Psoas muscle (tissue), 8 donors: Measurements from ENCODE around the gene LRP1B. TPM values are rescaled to one million over a fixed set of nuclear protein-coding genes. Genes with fewer than 3 reads are reported as not detected.

Experiments
- ATAC-seq, 4 donors: fragments of 200-7000 bp; cut with Tn5 transposase; one replicate each; pipeline ENCODE4 v1.9.1; 2020; ENCODE audit warnings: moderate library complexity in 3 of 4, mild to moderate bottlenecking in 2 of 4
- DNase-seq, 2 donors: peaks; one replicate each; pipeline ENCODE4 v3.0.0-alpha.2; 2020
- H3K27ac ChIP-seq: fragments of 200-600 bp; one replicate; pipeline ENCODE4 v1.8.0; 2022
- H3K27me3 ChIP-seq, 3 donors: fragments of 200-600 bp in 1 of 3; one replicate each; pipeline versions ENCODE4 v1.6.1 to v1.8.0; 2013 to 2022; ENCODE audit warnings: low read length in 2 of 3, mild to moderate bottlenecking in 2 of 3, moderate library complexity in 1 of 3; ENCODE audit not compliant: insufficient read depth in 3 of 3
- H3K36me3 ChIP-seq, 2 donors: fragments of 200-600 bp in 1 of 2; one replicate each; pipeline versions ENCODE4 v1.6.1 to v1.8.0; 2013 to 2022; ENCODE audit warnings: low read depth in 1 of 2, mild to moderate bottlenecking in 1 of 2, moderate library complexity in 1 of 2; ENCODE audit not compliant: insufficient read depth in 1 of 2
- H3K4me1 ChIP-seq: fragments of 200-600 bp; one replicate; pipeline ENCODE4 v1.8.0; 2022
- H3K4me3 ChIP-seq: fragments of 200-600 bp; one replicate; pipeline ENCODE4 v1.8.0; 2022; ENCODE audit warnings: mild to moderate bottlenecking
- H3K9me3 ChIP-seq: fragments of 200-600 bp; one replicate; pipeline ENCODE4 v1.8.0; 2022
- WGBS, 3 donors: extraction: QIAGEN DNeasy Blood & Tissue Kit; methylation state at CpG; one replicate each; pipeline versions ENCODE4 v1.1.6 to v1.1.7; 2013; 5-methylcytosine and 5-hydroxymethylcytosine counted together
- intact Hi-C, 2 donors: fragments of 100-400 bp; cut with DNase I; formaldehyde crosslinking; loops; one replicate each; pipeline versions ENCODE4 v1.11.0 to v1.14.2; 2022
- polyA plus RNA-seq, 3 donors: library from polyadenylated mRNA; stranded (reverse); fragments of 200-250 nt; gene quantifications; one replicate each; pipeline ENCODE4 v1.2.3, GENCODE V29; 2013
- total RNA-seq, 4 donors: library from RNA; stranded (reverse); fragmentation: NEBNext Ultra II Directional in 2 of 4; extraction: Animal tissue kit (Norgen Biotek cat#: 25700) in 2 of 4; gene quantifications; one replicate each; pipeline versions ENCODE4 v1.2.1 to v1.2.4, GENCODE V29; 2021 to 2023
- TF ChIP-seq, protein P1 (sequence below): fragments of 200-600 bp; IDR thresholded peaks from one replicate; pipeline ENCODE4 v1.8.0; 2022; ENCODE audit warnings: antibody characterized with exemption
- donor health status: healthy with polysubstance abuse.
- donor health status: DM: no; HTN: no; CAD: no; lungs with moderate emphysema.
- donor health status: Bipolar disorder and iron deficiency.
- donor health status: healthy.
- donor health status: DM: yes; HTN: yes; CAD: no.
- donor health status: DM: no; HTN: no; CAD: no.
- donor health status: DM: no; HTN: no; CAD: no.
- donor health status: DM: yes; HTN: yes; CAD: no.

LRP1B gene
- total and polyA plus RNA-seq, 7 donors = 0.33 to 3.3 (median 0.95) TPM

DNA sequence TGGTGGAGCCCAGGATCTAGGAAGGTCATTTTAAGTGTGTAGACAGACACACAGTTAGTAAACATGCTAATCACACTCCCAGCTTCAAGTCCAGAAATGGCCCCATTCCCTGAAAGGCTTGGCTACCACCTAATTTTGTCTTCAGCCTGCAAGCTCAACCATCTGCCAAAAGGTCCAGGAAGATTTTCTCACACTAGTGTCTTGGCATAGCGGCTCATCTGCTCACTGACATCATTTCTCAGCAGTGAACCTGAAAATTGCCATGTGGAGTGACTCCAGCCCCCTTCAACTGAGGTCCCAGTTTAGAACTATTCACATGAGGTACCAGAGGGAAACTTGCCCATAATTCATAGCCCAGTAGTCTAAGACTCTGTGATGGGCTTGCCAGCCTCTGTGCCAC lies 748.9 kb downstream of the LRP1B start:
- Histone ChIP-seq H3K36me3 (no peaks in the 10 kb centered on the region), H3K9me3 (no peaks in the 10 kb centered on the region), H3K4me3 (no peak overlapping the region), H3K4me1 (no peaks in the 10 kb centered on the region), H3K27me3 (no peaks in the 10 kb centered on the region), H3K27ac (no peak overlapping the region)
- no peak for DNase-seq
- intact Hi-C loops = no loop called here
- ATAC-seq = no peak
- TF ChIP-seq, protein P1, sequence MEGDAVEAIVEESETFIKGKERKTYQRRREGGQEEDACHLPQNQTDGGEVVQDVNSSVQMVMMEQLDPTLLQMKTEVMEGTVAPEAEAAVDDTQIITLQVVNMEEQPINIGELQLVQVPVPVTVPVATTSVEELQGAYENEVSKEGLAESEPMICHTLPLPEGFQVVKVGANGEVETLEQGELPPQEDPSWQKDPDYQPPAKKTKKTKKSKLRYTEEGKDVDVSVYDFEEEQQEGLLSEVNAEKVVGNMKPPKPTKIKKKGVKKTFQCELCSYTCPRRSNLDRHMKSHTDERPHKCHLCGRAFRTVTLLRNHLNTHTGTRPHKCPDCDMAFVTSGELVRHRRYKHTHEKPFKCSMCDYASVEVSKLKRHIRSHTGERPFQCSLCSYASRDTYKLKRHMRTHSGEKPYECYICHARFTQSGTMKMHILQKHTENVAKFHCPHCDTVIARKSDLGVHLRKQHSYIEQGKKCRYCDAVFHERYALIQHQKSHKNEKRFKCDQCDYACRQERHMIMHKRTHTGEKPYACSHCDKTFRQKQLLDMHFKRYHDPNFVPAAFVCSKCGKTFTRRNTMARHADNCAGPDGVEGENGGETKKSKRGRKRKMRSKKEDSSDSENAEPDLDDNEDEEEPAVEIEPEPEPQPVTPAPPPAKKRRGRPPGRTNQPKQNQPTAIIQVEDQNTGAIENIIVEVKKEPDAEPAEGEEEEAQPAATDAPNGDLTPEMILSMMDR = no peak
- 67 to 77% (median 69%) methylated on average over 1 of the region's 1 CpG for WGBS, 3 donors

- no peaks in the 10 kb centered on the region for H3K9me3 ChIP-seq
- no peak for DNase-seq
- ATAC-seq = no peak
Measured at GRCh38 chr2:141380008-141380979, 750.5 kb downstream of the LRP1B start.

GRCh38 chr2:141364821-141365220 lies 766.0 kb downstream of the LRP1B start:
- WGBS, 3 donors = 80 to 83% (median 82%) methylated on average over 1 of the region's 1 CpG
- H3K36me3 ChIP-seq = no peaks in the 10 kb centered on the region
- no peaks in the 10 kb centered on the region for H3K27me3 ChIP-seq
- no peaks in the 10 kb centered on the region for H3K9me3 ChIP-seq
- no peak overlapping the region for H3K27ac ChIP-seq
- ATAC-seq = no peak
- TF ChIP-seq, protein P1 = no peak
- no peak for DNase-seq
- intact Hi-C loops = no loop called here
- no peaks in the 10 kb centered on the region for H3K4me1 ChIP-seq
- no peak overlapping the region for H3K4me3 ChIP-seq

More at GRCh38 chr2:141380008-141380979, 750.5 kb downstream of the LRP1B start:
- 52 to 65% (median 59%) methylated on average over 7 of the region's 7 CpGs for WGBS, 3 donors
- Histone ChIP-seq H3K36me3 (no peaks in the 10 kb centered on the region), H3K4me3 (no peak overlapping the region), H3K27ac (no peak overlapping the region), H3K4me1 (no peaks in the 10 kb centered on the region), H3K27me3 (no peaks in the 10 kb centered on the region)
- intact Hi-C loops = no loop called here
- TF ChIP-seq, protein P1 = no peak

DNA sequence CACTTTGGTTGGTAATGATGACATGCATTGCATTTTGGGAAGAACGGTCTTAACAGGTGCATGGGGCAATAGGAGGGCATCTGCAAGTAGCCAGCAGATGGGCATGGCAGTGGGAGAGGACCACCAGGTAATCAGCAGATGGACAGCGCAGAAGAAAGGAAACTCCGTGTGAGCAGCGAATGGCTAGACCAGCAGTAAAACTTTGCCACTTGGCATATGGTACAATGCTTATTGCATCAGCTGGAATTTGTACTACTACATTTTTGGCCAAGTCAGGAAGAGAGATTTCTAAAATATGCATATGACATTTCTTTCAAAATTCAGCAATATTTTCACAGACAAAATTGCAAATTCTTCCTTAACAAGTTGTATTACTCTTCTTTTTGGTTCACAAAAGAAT lies 768.5 kb downstream of the LRP1B start:
- TF ChIP-seq, protein P1 = no peak
- H3K9me3 ChIP-seq = no peaks in the 10 kb centered on the region
- H3K4me1 ChIP-seq = no peaks in the 10 kb centered on the region
- H3K4me3 ChIP-seq = no peak overlapping the region
- no peak overlapping the region for H3K27ac ChIP-seq
- 73 to 78% (median 74%) methylated on average over 4 of the region's 4 CpGs for WGBS, 3 donors
- intact Hi-C loops = no loop called here
- no peak for DNase-seq
- H3K36me3 ChIP-seq = no peaks in the 10 kb centered on the region
- H3K27me3 ChIP-seq = no peaks in the 10 kb centered on the region
- ATAC-seq = no peak
